ENCODE measurements around the gene SLC26A1. TPM values are rescaled to one million over a fixed set of nuclear protein-coding genes. Genes with fewer than 3 reads are reported as not detected.

SLC26A1 gene
- total RNA-seq, 3 donors from 2014 or later: 0.33 to 0.48 (median 0.44) TPM

DNA sequence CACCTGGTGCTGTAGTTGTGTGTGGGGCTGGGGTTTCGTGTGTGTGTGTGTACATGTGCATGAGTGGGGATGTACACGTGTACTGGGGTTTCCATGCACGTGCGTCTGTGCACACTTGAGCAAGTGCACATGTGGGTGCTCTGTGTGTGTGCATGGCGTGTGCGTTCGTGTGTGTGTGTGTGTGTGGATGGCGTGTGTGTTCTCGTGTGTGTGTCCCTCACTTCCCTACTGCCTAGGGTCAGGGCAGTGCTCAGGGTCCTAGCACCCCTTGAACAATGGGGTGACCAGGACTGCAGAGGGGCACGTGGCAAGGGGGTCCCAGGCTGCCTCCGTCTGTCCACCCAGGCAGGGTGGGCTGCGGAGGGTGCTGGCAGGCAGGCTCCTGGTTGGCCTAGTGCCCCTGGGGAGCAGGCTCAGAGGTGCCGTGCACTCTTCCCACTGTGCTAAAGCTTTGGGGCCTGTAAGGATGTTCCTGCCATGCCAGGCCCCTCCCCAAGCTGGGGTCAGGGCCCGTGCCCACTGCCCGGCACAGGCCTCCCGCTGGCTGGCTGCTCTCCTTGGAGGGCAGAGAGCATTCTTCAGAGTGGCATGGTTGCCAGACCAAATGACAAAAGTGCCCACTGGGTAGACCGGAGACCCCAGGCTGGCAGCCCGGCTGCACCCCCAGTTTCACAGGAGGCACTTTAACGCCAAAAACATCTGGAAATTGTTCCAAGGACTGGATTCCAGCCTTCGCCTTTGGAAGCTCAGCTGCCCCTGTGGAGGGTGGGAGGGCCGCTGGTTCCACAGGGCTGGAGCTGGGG lies 47.3 kb upstream of the SLC26A1 start:
- H3K27me3 ChIP-seq: no peaks in the 10 kb centered on the region

DNA sequence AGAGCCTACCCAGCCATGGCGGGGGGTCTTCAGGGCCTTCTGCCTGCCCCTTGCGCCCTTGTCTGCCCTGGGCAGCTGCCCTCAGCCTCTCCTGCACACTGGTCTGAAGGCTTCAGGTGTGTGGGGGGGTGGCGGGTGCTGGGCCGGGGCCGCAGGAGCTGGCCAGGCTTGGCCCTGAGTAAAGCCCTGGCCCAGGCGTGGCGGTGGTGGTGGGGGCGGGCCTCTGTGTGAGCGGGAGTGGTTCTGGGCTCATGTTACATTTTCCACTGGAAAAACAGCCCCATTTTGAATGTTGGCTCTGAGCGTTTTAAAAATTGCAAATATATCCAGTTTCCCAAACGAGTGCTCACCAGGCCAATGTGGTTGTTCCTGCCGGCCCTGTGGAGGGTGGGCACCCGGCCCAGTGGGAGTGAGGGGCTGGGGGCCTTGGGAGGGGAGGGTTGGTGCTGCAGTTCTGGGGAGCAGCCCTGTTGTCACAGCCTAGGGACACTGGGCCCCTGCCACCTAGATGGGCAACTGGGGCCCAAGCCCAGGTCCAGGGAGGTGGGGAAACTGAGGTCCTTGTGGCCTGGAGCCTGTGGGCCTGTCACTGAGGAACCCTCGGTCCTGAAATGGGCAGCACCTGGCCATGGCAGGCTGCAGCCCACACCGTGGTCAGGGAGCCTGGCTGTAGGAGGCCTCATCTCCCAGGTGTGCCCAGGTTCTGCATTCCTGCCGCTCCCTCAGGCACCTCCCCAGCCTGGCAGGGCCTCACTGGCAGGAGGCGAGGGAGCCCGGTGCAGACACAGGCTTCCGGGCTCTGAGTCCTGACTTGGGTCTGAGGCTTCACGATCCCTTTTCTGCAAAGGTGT lies 46.5 kb upstream of the SLC26A1 start:
- no peak for TF ChIP-seq POLR2A (IDR thresholded peaks at IDR 0.05)
- TF ChIP-seq POLR2AphosphoS5 (IDR thresholded peaks at IDR 0.05): no peak
- TF ChIP-seq, protein P1, sequence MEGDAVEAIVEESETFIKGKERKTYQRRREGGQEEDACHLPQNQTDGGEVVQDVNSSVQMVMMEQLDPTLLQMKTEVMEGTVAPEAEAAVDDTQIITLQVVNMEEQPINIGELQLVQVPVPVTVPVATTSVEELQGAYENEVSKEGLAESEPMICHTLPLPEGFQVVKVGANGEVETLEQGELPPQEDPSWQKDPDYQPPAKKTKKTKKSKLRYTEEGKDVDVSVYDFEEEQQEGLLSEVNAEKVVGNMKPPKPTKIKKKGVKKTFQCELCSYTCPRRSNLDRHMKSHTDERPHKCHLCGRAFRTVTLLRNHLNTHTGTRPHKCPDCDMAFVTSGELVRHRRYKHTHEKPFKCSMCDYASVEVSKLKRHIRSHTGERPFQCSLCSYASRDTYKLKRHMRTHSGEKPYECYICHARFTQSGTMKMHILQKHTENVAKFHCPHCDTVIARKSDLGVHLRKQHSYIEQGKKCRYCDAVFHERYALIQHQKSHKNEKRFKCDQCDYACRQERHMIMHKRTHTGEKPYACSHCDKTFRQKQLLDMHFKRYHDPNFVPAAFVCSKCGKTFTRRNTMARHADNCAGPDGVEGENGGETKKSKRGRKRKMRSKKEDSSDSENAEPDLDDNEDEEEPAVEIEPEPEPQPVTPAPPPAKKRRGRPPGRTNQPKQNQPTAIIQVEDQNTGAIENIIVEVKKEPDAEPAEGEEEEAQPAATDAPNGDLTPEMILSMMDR (IDR thresholded peaks at IDR 0.05): no peak
- H3K9me3 ChIP-seq: no peaks in the 10 kb centered on the region
- intact Hi-C loops (cut with DNase I; ENCODE audit: low total_unique reads): no loop called here
- no peak for DNase-seq (ENCODE audit: low spot score in 2 of 2)
- no peaks in the 10 kb centered on the region for H3K27me3 ChIP-seq
- H3K4me3 ChIP-seq: no peak overlapping the region
- no peaks in the 10 kb centered on the region for H3K36me3 ChIP-seq
- peak overlapping the region; percentile 67 to 77 for H3K27ac ChIP-seq
- peaks cover 8 to 43% of the 10 kb centered on the region in 2 donors for H3K4me1 ChIP-seq

More for the DNA sequence above, 47.3 kb upstream of the SLC26A1 start:
- intact Hi-C loops (cut with DNase I; ENCODE audit: low total_unique reads): no loop called here
- H3K4me1 ChIP-seq: peaks cover 8 to 44% of the 10 kb centered on the region in 2 donors
- H3K36me3 ChIP-seq: no peaks in the 10 kb centered on the region
- H3K9me3 ChIP-seq: no peaks in the 10 kb centered on the region
- H3K4me3 ChIP-seq: no peak overlapping the region
- H3K27ac ChIP-seq: peak overlapping the region in 1 of 2 donors; percentile 26
- DNase-seq (ENCODE audit: low spot score in 2 of 2): no peak
- TF ChIP-seq, protein P1 (IDR thresholded peaks at IDR 0.05): no peak
- no peak for TF ChIP-seq POLR2AphosphoS5 (IDR thresholded peaks at IDR 0.05)
- no peak for TF ChIP-seq POLR2A (IDR thresholded peaks at IDR 0.05)

DNA sequence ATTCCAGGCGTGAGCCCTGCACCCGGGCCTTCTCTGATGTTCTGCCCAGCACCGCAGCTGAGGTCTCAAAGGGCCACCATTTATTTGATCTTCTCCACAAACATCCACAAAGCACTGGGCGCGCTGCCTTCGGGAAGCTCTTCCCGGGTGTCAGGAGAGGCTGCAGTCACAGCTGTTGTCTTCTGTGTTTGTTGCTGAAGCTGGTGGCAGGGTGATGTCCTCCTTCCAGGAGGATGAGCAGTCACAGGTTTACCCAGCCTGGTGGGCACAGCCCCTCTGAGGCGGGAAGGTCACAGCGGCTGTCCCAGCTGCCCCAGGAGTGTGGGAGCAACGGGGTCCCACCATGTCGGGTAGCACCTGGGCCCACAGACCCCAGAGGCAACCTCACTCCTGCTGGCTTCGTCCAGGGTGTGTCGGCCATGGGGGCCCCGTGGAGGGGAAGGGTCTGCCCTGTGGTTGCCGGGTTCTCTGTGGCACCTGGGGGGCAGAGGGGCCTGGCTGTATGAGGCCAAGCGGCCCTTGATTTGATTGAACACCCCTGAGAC lies 45.8 kb upstream of the SLC26A1 start:
- Histone ChIP-seq H3K27ac (peak overlapping the region; percentile 67 to 77), H3K27me3 (no peaks in the 10 kb centered on the region), H3K36me3 (no peaks in the 10 kb centered on the region), H3K9me3 (no peaks in the 10 kb centered on the region), H3K4me1 (peaks cover 8 to 36% of the 10 kb centered on the region in 2 donors), H3K4me3 (no peak overlapping the region)
- DNase-seq (ENCODE audit: low spot score in 2 of 2): no peak
- intact Hi-C loops (cut with DNase I; ENCODE audit: low total_unique reads): no loop called here
- TF ChIP-seq, protein P1 (IDR thresholded peaks at IDR 0.05): no peak
- TF ChIP-seq POLR2AphosphoS5 (IDR thresholded peaks at IDR 0.05) (no peak), POLR2A (IDR thresholded peaks at IDR 0.05) (no peak)

DNA sequence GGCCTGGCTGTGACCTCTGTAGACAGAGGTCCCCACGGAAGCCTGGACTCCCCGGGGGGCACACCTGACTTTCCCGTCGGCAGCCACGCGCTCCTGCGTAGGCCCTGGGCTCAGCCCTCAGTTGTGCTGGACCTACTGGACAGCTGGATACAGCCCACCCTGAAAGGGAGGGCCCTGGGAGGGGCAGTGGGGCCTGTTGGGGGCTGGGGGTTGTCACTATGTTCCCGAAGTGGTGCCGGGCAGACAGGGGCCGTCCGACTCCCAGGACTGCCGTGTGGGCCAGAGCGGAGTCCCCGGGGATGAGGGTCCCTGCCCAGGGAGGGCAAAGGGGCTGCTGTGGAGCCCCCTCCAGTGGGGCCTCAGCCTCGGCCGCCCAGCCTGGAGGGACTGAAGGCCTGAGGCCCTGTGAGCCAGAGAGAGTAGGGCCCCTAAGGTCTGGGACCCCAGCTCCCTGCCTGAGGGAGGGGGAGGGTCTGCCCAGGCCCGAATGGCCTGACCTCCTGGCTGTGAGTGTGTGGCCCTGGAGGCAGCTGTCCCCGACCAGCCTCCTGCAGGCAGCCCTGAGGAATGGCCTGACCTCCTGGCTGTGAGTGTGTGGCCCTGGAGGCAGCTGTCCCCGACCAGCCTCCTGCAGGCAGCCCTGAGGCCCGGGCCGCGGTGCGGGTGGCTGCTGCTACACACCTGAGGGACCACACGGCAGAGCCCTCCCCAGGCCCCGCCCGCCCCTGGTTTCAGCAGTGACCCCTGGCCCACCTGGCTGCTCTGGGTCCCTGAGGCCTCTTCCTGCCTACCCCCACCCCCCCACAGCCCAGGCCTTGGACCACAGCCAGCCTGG lies 44.0 kb upstream of the SLC26A1 start:
- H3K27ac ChIP-seq: no peak overlapping the region
- H3K4me1 ChIP-seq: peaks cover 8 to 34% of the 10 kb centered on the region in 2 donors
- intact Hi-C loops (cut with DNase I; ENCODE audit: low total_unique reads): no loop called here

More for the DNA sequence above, 44.0 kb upstream of the SLC26A1 start:
- no peaks in the 10 kb centered on the region for H3K9me3 ChIP-seq
- no peak for TF ChIP-seq POLR2A (IDR thresholded peaks at IDR 0.05)
- no peak for TF ChIP-seq POLR2AphosphoS5 (IDR thresholded peaks at IDR 0.05)
- TF ChIP-seq, protein P1 (IDR thresholded peaks at IDR 0.05): no peak
- DNase-seq (ENCODE audit: low spot score in 2 of 2): no peak
- no peaks in the 10 kb centered on the region for H3K36me3 ChIP-seq
- H3K27me3 ChIP-seq: peaks cover 0 to 4% of the 10 kb centered on the region in 2 donors
- H3K4me3 ChIP-seq: no peak overlapping the region
